Heart left ventricle (tissue), 13 donors: ENCODE data around the gene EXOC4.

Source experiments
- POLR2A ChIP-seq, 2 donors: fragments of 450-650 bp; IDR thresholded peaks; one replicate each; pipeline ENCODE4 v1.6.1; 2017; ENCODE audit warnings: antibody characterized with exemption in 2 of 2, mild to moderate bottlenecking in 2 of 2, moderate library complexity in 2 of 2
- TF ChIP-seq, protein P1 (sequence below), 12 donors: fragments of 200-600 bp; sonication (generic) in 4 of 12; IDR thresholded peaks; one replicate each; pipeline versions ENCODE4 v1.5.0 to v1.8.0; 2018 to 2022; ENCODE audit warnings: antibody characterized with exemption in 12 of 12, mild to moderate bottlenecking in 5 of 12
- donor health status: ischemic (EF 13 %, LVEDD 7.1; RV severe dilation, severe dysfunction).
- donor health status: DM: no; HTN: yes; CAD: no.
- donor health status: DM: no; HTN: no; CAD: no.
- donor health status: ischemic (EF 25% LVEDD 6.9; RV normal size, moderate dysfunction).
- donor health status: ischemic (EF 25% LVEDD 5.7; RV mildly dilated, moderate dysfunction).
- donor health status: ischemic (EF 35%, LVEDD 5.7; RV mildly dilated, moderate dysfunction).
- donor health status: nonischemic (EF 11% LVEDD 7.7; RV severe dilation, severe dysfunction).
- donor health status: DM: yes; HTN: yes; CAD: no.
- donor health status: PGD.
- donor health status: ischemic (EF 29% LVEDD 5.4; RV normal size, mild dysfunction).
- donor health status: nonischemic (EF 23%, LVEDD 6.1; RV moderate dilation, normal function).

DNA sequence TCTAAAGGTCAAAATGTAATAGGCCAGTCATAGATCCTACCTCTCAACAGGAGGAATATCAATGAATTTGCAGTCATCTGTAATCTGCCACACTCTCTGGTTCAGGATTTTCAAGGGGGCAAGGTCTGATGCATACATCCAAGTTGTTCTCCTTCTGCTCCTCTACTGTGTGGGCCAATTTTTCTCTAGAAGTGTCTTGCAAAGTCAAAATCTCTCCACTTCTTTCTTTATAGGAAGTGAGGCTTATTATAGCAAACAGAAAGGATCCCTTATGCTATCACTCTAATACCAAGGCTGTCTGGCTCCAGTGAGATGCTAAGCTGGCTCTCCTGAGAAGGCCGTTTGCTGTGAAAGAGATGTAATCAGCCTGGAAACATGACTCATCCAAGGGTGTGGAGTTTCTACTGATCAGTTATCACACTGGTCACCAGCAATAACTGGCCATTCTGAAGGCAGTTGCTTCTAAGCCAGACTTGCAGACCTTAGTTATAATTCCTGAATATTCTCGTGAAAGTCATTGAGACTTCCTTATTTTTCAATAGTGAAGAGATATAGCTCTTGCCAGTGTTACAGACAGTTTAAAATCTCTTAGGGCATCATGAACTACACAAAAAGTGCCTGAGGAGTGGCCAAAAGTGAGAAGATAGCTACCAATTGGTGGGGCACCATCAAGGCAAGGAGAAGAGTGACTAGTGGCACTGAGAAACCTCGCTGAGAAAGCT lies 831.0 kb downstream of the EXOC4 start:
- TF ChIP-seq, protein P1, sequence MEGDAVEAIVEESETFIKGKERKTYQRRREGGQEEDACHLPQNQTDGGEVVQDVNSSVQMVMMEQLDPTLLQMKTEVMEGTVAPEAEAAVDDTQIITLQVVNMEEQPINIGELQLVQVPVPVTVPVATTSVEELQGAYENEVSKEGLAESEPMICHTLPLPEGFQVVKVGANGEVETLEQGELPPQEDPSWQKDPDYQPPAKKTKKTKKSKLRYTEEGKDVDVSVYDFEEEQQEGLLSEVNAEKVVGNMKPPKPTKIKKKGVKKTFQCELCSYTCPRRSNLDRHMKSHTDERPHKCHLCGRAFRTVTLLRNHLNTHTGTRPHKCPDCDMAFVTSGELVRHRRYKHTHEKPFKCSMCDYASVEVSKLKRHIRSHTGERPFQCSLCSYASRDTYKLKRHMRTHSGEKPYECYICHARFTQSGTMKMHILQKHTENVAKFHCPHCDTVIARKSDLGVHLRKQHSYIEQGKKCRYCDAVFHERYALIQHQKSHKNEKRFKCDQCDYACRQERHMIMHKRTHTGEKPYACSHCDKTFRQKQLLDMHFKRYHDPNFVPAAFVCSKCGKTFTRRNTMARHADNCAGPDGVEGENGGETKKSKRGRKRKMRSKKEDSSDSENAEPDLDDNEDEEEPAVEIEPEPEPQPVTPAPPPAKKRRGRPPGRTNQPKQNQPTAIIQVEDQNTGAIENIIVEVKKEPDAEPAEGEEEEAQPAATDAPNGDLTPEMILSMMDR (IDR thresholded peaks at IDR 0.05): no peak
- no peak for TF ChIP-seq POLR2A (IDR thresholded peaks at IDR 0.05)
